Measurements from ENCODE around the gene CCDC144A. TPM values are rescaled to one million over a fixed set of nuclear protein-coding genes. Genes with fewer than 3 reads are reported as not detected.
"Not testable (repeated sequence)": the region's sequence is repeated elsewhere in the genome, so short reads cannot be mapped to it uniquely, and the experiment has no call there.

Gene CCDC144A, protein sequence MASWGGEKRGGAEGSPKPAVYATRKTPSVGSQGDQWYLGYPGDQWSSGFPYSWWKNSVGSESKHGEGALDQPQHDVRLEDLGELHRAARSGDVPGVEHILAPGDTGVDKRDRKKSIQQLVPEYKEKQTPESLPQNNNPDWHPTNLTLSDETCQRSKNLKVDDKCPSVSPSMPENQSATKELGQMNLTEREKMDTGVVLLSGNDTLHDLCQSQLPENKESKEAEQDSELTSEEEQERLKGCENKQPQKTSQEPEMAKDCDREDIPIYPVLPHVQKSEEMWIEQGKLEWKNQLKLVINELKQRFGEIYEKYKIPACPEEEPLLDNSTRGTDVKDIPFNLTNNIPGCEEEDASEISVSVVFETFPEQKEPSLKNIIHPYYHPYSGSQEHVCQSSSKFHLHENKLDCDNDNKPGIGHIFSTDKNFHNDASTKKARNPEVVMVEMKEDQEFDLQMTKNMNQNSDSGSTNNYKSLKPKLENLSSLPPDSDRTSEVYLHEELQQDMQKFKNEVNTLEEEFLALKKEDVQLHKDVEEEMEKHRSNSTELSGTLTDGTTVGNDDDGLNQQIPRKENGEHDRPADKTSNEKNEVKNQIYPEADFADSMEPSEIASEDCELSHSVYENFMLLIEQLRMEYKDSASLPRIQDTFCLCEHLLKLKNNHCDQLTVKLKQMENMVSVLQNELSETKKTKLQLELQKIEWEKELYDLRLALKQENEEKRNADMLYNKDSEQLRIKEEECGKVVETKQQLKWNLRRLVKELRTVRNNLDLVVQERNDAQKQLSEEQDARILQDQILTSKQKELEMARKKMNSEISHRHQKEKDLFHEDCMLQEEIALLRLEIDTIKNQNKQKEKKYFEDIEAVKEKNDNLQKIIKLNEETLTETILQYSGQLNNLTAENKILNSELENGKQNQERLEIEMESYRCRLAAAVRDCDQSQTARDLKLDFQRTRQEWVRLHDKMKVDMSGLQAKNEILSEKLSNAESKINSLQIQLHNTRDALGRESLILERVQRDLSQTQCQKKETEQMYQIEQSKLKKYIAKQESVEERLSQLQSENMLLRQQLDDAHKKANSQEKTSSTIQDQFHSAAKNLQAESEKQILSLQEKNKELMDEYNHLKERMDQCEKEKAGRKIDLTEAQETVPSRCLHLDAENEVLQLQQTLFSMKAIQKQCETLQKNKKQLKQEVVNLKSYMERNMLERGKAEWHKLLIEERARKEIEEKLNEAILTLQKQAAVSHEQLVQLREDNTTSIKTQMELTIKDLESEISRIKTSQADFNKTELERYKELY (N-terminal part only)
- 2.4 TPM for polyA plus RNA-seq (2012; ENCODE audit: insufficient read length, low read depth)

DNA sequence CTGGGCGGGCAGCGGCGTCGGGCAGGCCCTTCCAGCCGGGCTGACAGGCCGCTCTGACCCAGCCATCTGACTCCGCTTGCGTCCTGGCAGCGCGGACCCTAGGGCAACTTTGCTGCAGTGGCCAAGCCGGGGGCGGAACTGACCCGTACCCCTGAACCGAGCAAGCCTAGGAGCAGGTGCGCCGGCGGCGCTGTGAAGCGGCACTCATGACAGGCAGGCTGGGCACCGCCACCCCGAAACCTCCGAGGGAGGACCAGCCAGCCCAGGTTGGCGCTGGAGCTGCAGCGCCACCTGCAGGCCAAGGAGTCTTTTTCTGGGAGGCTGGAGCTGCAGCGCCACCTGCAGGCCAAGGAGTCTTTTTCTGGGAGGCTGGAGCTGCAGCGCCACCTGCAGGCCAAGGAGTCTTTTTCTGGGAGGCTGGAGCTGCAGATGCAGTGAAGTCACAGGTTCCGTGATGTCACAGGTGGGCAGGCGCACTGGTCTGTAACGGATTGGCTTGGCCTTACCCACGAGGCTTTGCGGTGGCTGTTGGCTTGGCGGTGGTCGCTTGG is at the start of gene CCDC144A:
CCDC144A (plus strand) TSS at position 511 of the 551 bp plus-strand sequence. CDS start 160 bp downstream, outside the sequence.
- TF ChIP-seq, protein P1, sequence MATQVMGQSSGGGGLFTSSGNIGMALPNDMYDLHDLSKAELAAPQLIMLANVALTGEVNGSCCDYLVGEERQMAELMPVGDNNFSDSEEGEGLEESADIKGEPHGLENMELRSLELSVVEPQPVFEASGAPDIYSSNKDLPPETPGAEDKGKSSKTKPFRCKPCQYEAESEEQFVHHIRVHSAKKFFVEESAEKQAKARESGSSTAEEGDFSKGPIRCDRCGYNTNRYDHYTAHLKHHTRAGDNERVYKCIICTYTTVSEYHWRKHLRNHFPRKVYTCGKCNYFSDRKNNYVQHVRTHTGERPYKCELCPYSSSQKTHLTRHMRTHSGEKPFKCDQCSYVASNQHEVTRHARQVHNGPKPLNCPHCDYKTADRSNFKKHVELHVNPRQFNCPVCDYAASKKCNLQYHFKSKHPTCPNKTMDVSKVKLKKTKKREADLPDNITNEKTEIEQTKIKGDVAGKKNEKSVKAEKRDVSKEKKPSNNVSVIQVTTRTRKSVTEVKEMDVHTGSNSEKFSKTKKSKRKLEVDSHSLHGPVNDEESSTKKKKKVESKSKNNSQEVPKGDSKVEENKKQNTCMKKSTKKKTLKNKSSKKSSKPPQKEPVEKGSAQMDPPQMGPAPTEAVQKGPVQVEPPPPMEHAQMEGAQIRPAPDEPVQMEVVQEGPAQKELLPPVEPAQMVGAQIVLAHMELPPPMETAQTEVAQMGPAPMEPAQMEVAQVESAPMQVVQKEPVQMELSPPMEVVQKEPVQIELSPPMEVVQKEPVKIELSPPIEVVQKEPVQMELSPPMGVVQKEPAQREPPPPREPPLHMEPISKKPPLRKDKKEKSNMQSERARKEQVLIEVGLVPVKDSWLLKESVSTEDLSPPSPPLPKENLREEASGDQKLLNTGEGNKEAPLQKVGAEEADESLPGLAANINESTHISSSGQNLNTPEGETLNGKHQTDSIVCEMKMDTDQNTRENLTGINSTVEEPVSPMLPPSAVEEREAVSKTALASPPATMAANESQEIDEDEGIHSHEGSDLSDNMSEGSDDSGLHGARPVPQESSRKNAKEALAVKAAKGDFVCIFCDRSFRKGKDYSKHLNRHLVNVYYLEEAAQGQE (IDR thresholded peaks at IDR 0.05; ENCODE audit: insufficient read depth in 1 of 2, low read depth in 2 of 2, low read length in 2 of 2) = not testable (repeated sequence)
- not testable (repeated sequence) for TF ChIP-seq POLR2AphosphoS5 (IDR thresholded peaks at IDR 0.05; ENCODE audit: low read depth, low read length); SIN3A (IDR thresholded peaks at IDR 0.05; ENCODE audit: borderline replicate concordance, insufficient read depth, low read length)

DNA sequence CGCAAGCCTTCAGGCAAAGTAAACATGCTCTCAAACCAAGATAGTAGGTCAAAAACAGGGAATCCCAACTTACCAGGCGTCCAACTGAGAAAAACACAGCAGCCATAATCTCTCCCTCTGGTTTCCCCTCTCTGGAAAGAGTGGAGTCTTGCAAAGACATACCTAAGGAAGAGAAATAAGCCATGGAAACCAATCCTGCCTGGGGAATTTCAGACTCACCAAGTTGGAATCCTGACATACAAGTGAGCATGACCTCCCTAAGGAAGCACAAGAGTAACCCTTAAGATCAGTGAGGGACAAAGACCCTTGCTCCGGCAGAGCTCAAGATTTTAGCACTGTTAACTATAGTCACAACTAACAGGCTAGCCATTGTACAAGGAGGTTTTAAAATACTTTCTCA is 40.5 kb upstream of the CCDC144A start:
- no peak for TF ChIP-seq TAF1 (IDR thresholded peaks at IDR 0.05; ENCODE audit: borderline replicate concordance, insufficient read depth, low read length)

DNA sequence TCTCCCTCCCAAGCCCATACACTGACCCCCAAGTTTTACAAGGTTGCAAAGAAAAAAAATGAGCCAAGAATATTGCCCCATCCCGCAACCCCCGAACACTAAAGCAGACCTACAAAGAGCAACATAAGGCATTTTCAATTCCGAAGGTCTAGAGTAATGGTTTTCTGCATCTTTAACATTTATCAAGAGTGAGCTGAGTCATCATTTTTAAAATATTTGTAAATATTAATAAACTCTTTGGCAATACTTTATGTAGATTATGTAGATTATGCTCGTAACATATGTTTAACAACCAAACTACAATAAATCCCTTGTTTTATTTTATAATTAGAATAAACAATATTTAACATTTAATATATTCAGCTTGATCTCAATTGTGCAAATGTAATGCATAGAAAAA is 37.8 kb upstream of the CCDC144A start:
- TF ChIP-seq, protein P1 (IDR thresholded peaks at IDR 0.05; ENCODE audit: insufficient read depth in 1 of 2, low read depth in 2 of 2, low read length in 2 of 2) = no peak
- TF ChIP-seq POLR2AphosphoS5 (IDR thresholded peaks at IDR 0.05; ENCODE audit: low read depth, low read length) (no peak), TAF1 (IDR thresholded peaks at IDR 0.05; ENCODE audit: borderline replicate concordance, insufficient read depth, low read length) (no peak), SIN3A (IDR thresholded peaks at IDR 0.05; ENCODE audit: borderline replicate concordance, insufficient read depth, low read length) (no peak)

DNA sequence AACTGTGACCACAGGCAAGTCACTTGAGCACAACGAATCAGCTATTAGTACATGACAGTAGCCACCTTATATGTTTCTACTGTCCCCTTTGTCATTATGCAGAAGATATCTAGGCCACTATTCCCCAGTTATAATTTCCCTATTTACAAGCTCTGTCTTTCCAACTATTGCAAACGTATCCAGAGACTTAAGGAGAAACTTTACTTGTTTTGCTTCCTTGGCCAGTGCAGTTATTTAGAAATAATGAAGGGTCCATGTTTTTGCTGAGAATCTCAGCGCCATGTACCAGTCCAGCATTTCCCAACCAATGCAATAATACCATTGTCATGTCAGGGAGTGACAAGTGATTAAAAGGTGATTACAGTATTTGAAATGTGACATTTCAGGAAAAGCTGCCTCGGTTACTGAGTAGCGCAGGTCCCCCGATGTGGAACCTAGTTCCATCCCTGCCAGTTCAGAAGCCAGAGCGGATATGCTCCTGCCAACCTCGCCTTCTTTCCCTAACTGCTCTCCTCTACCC is 37.1 kb upstream of the CCDC144A start:
- no peak for TF ChIP-seq FOXP2 (optimal IDR thresholded peaks at IDR 0.05; ENCODE audit: borderline replicate concordance, extremely low read depth, extremely low read length, insufficient read depth)
- TF ChIP-seq POLR2AphosphoS5 (IDR thresholded peaks at IDR 0.05; ENCODE audit: low read depth, low read length) = no peak
- TF ChIP-seq, protein P1 (IDR thresholded peaks at IDR 0.05; ENCODE audit: insufficient read depth in 1 of 2, low read depth in 2 of 2, low read length in 2 of 2) = no peak
- no peak for TF ChIP-seq TAF1 (IDR thresholded peaks at IDR 0.05; ENCODE audit: borderline replicate concordance, insufficient read depth, low read length)
- TF ChIP-seq SIN3A (IDR thresholded peaks at IDR 0.05; ENCODE audit: borderline replicate concordance, insufficient read depth, low read length) = no peak
